SU-DHL-6 (cell line): ENCODE results near the gene FANCC.

ENCODE experiments used
- H2AFZ ChIP-seq: fragments of 200-600 bp; sonication (generic); 2 replicates; pipeline ENCODE4 v1.6.1; 2014; ENCODE audit warnings: low read depth, mild to moderate bottlenecking, moderate library complexity, mixed read lengths, antibody characterized with exemption, low read length; ENCODE audit not compliant: severe bottlenecking
- H3F3A ChIP-seq: fragments of 200-600 bp; shearing (Covaris generic); 2 replicates; pipeline ENCODE4 v1.6.0; 2016; ENCODE audit warnings: antibody characterized with exemption, mild to moderate bottlenecking; ENCODE audit not compliant: insufficient read depth
- H3K27ac ChIP-seq: fragments of 200-600 bp; sonication (generic); 2 replicates; pipeline ENCODE4 v1.5.1; 2016; ENCODE audit warnings: low read depth, mild to moderate bottlenecking, low read length, moderate library complexity, mixed read lengths
- H3K27me3 ChIP-seq: fragments of 200-600 bp; sonication (generic), shearing (Covaris generic); 2 replicates; pipeline ENCODE4 v1.6.0; 2014; ENCODE audit warnings: mild to moderate bottlenecking, low read length
- H3K36me3 ChIP-seq: fragments of 200-600 bp; sonication (generic); 2 replicates; pipeline ENCODE4 v1.6.1; 2014; ENCODE audit warnings: mild to moderate bottlenecking, low read length, mixed read lengths
- H3K4me2 ChIP-seq: fragments of 300-600, 200-600 bp; shearing (Covaris generic), sonication (generic); 2 replicates; pipeline ENCODE4 v1.6.0; 2014; ENCODE audit warnings: low read length, low read depth, mild to moderate bottlenecking; ENCODE audit not compliant: poor library complexity, severe bottlenecking
- H3K4me3 ChIP-seq: fragments of 200-600 bp; sonication (generic); 2 replicates; pipeline ENCODE4 v1.5.1; 2014; ENCODE audit warnings: antibody characterized with exemption, low read length, mild to moderate bottlenecking, mixed read lengths; ENCODE audit not compliant: insufficient read depth, poor library complexity, severe bottlenecking
- H3K79me2 ChIP-seq: fragments of 200-600 bp; sonication (generic); 2 replicates; pipeline ENCODE4 v1.6.1; 2014; ENCODE audit warnings: mild to moderate bottlenecking, low read length, moderate library complexity; ENCODE audit not compliant: insufficient read depth
- H3K9ac ChIP-seq: fragments of 200-600 bp; sonication (generic); 2 replicates; pipeline ENCODE4 v1.7.0; 2014; ENCODE audit warnings: mild to moderate bottlenecking, low read length
- H3K9me2 ChIP-seq: fragments of 200-600 bp; sonication (generic); replicated peaks from 2 replicates; pipeline ENCODE4 v1.6.1; 2014; ENCODE audit warnings: low read length; ENCODE audit not compliant: insufficient read depth
- H3K9me3 ChIP-seq: fragments of 200-600 bp; sonication (generic); 2 replicates; pipeline ENCODE4 v1.6.1; 2014; ENCODE audit warnings: low read length, mixed read lengths; ENCODE audit not compliant: insufficient read depth
- H4K20me1 ChIP-seq: fragments of 200-600 bp; sonication (generic); 2 replicates; pipeline ENCODE4 v1.6.1; 2014; ENCODE audit warnings: low read depth, mild to moderate bottlenecking, antibody characterized with exemption, low read length, moderate library complexity, mixed read lengths
- EZH2phosphoT487 ChIP-seq: fragments of 200-600 bp; sonication (generic), shearing (Covaris generic); conservative IDR thresholded peaks from 2 replicates; pipeline ENCODE4 v1.6.1; 2018; ENCODE audit warnings: mild to moderate bottlenecking, antibody characterized with exemption, low read length, moderate library complexity, mixed read lengths
- TF ChIP-seq, protein P1 (sequence below): fragments of 200-600 bp; sonication (generic); IDR thresholded peaks from one replicate; pipeline ENCODE4 v1.5.1; 2017; ENCODE audit warnings: antibody characterized with exemption, mild to moderate bottlenecking, low read length, moderate library complexity; ENCODE audit not compliant: insufficient read depth, poor library complexity, severe bottlenecking

Gene FANCC

DNA sequence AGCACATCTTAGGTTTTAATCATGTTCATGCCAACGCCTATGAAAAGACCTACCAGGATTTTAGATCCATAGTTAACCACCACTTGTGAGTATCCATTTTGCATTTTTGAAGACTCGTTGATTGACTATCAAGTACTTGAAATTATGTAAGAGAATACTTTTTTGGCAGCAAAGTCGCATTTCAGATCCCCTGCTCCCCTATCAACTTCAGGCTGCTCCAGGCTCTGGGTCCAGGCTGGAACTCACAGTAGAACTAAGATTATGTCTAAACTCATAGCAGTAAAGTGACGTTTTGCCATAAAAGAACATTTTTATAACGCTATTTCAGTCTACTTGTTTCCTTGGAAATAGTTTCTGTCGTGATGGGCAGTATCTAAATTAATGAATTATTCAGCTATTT, 267.7 kb downstream of the FANCC start:
- no peak overlapping the region for H2AFZ ChIP-seq
- H3K9me2 ChIP-seq = no peaks in the 10 kb centered on the region
- H4K20me1 ChIP-seq = peaks cover 7% of the 10 kb centered on the region; the same call in 1 of the 2 replicates
- H3K9me3 ChIP-seq = no peaks in the 10 kb centered on the region
- peaks cover 16% of the 10 kb centered on the region for H3F3A ChIP-seq
- no peak overlapping the region for H3K27ac ChIP-seq
- no peaks in the 10 kb centered on the region for H3K36me3 ChIP-seq
- no peaks in the 10 kb centered on the region for H3K79me2 ChIP-seq
- H3K9ac ChIP-seq = no peak overlapping the region
- H3K4me3 ChIP-seq = no peak overlapping the region
- no peak for TF ChIP-seq EZH2phosphoT487
- TF ChIP-seq, protein P1, sequence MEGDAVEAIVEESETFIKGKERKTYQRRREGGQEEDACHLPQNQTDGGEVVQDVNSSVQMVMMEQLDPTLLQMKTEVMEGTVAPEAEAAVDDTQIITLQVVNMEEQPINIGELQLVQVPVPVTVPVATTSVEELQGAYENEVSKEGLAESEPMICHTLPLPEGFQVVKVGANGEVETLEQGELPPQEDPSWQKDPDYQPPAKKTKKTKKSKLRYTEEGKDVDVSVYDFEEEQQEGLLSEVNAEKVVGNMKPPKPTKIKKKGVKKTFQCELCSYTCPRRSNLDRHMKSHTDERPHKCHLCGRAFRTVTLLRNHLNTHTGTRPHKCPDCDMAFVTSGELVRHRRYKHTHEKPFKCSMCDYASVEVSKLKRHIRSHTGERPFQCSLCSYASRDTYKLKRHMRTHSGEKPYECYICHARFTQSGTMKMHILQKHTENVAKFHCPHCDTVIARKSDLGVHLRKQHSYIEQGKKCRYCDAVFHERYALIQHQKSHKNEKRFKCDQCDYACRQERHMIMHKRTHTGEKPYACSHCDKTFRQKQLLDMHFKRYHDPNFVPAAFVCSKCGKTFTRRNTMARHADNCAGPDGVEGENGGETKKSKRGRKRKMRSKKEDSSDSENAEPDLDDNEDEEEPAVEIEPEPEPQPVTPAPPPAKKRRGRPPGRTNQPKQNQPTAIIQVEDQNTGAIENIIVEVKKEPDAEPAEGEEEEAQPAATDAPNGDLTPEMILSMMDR = no peak
- H3K4me2 ChIP-seq = no peak overlapping the region
- H3K27me3 ChIP-seq = no peaks in the 10 kb centered on the region; the same call in 1 of the 2 replicates
